SH-SY5Y (cell line): ENCODE results near the gene RASL10A.

ENCODE experiments used
- GATA2 ChIP-seq: IDR thresholded peaks from 2 replicates; pipeline ENCODE4 v1.6.1; 2011; ENCODE audit warnings: mild to moderate bottlenecking, low read depth, low read length
- GATA3 ChIP-seq: IDR thresholded peaks from 2 replicates; pipeline ENCODE4 v1.6.1; 2011; ENCODE audit warnings: low read depth, mild to moderate bottlenecking, low read length, moderate library complexity

DNA sequence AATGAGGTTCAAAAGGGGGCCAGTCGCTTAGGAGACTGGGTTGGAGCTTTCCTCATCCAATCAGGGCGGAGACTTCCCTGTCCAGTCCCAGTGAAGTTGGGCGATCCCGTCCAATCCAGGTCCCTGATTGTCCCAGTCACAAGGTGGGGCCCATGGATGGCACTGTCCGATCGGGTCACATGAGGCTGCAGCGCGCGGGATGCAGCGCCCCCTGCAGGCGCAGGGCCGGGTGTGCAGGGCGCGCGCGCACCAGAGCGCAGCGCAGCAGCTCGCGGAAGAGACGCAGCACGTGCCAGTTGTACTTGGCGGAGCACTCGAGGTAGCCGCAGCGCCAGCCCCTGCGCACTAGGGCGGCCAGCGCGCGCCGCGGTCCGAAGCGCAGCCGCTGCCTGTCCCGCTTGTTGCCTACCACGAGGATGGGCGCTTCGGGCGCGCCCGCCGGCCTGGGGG, 2.3 kb downstream of the RASL10A start:
- TF ChIP-seq GATA2 (no peak), GATA3 (no peak)
